Esophagus muscularis mucosa (tissue), 4 donors: Measurements from ENCODE around the gene SKOR1. TPM values are rescaled to one million over a fixed set of nuclear protein-coding genes. Genes with fewer than 3 reads are reported as not detected.

Experiments
- DNase-seq: peaks from one replicate; pipeline ENCODE4 v3.0.0-alpha.2; 2017; ENCODE audit errors: extremely low spot score
- H3K27ac ChIP-seq, 4 donors: fragments of 200-600 bp; sonication (generic); replicated peaks in 1 of 4; 1 replicate in 3 of 4; 2 replicates in 1 of 4; pipeline ENCODE4 v1.5.1; 2016 to 2019; ENCODE audit warnings: mild to moderate bottlenecking in 1 of 4
- H3K27me3 ChIP-seq, 4 donors: fragments of 200-600 bp; sonication (generic); one replicate each; pipeline versions ENCODE4 v1.5.1 to v1.6.0; 2016 to 2019
- H3K36me3 ChIP-seq, 4 donors: fragments of 200-600 bp; sonication (generic); one replicate each; pipeline ENCODE4 v1.5.1; 2016 to 2019
- H3K4me1 ChIP-seq, 4 donors: fragments of 200-600 bp; sonication (generic); one replicate each; pipeline ENCODE4 v1.5.1; 2016 to 2019
- H3K4me3 ChIP-seq, 4 donors: fragments of 200-600 bp; sonication (generic); 1 replicate in 2 of 4; 2 replicates in 2 of 4; pipeline ENCODE4 v1.5.1; 2016 to 2019; ENCODE audit warnings: mild to moderate bottlenecking in 4 of 4, moderate library complexity in 1 of 4
- H3K9me3 ChIP-seq, 4 donors: fragments of 200-600 bp; sonication (generic); 1 replicate in 3 of 4; 2 replicates in 1 of 4; pipeline ENCODE4 v1.5.1; 2016 to 2019
- EP300 ChIP-seq: sonication (generic); formaldehyde crosslinking; IDR thresholded peaks from one replicate; pipeline ENCODE4 v1.6.1; 2017; ENCODE audit warnings: antibody characterized with exemption
- POLR2A ChIP-seq: fragments of 450-650 bp; IDR thresholded peaks from one replicate; pipeline ENCODE4 v1.6.1; 2017; ENCODE audit warnings: antibody characterized with exemption, moderate library complexity, mild to moderate bottlenecking, low read depth
- POLR2AphosphoS5 ChIP-seq, 2 donors: sonication (generic); formaldehyde crosslinking; IDR thresholded peaks; one replicate each; pipeline ENCODE4 v1.6.1; 2017; ENCODE audit warnings: antibody characterized with exemption in 2 of 2
- WGBS: methylation state at CpG from one replicate; pipeline ENCODE4 v1.1.5; 2018; 5-methylcytosine and 5-hydroxymethylcytosine counted together
- intact Hi-C: fragments of 100-400 bp; cut with DNase I; formaldehyde crosslinking; loops from one replicate; pipeline ENCODE4 v1.15.1; 2023
- total RNA-seq, 4 donors: library from RNA; depleted of rRNA; stranded (reverse); fragments of >200 nt; gene quantifications; one replicate each; pipeline versions ENCODE4 v1.1.0 to v1.2.1, GENCODE V29; 2016
- TF ChIP-seq, protein P1 (sequence below), 3 experiments: fragments of 200-600 bp in 2 of 3; fragments of 450-650 bp in 1 of 3; sonication (generic) in 2 of 3; IDR thresholded peaks; one replicate each; pipeline ENCODE4 v1.5.1; 2017 to 2019; ENCODE audit warnings: antibody characterized with exemption in 3 of 3, mild to moderate bottlenecking in 2 of 3, moderate library complexity in 1 of 3

Gene SKOR1
- total RNA-seq, 4 donors from 2014 or later, result 0.58 to 1.2 (median 0.84) TPM

DNA sequence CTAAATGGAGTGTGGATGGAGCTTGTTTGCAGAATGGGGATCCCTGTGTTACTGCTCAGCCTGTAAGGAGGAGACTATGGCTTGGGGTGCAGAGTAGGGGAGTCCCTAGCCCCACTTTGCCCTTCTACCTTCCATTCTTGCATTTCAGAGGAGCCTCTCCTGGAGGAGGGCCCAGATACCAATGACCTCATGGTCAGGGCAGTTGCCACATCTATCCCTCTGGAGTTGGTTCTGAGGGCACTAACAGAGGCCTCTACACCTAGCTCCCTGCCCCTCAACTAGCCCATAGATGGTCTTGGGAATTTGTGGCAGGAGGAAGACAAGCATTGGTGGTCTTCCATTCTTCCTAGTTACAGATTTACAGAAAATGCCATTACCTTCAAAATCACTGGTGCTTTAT lies 6.1 kb downstream of the SKOR1 start:
- TF ChIP-seq POLR2A (no peak), EP300 (no peak), POLR2AphosphoS5 (IDR thresholded peaks at IDR 0.05) (no peak)
- TF ChIP-seq, protein P1, sequence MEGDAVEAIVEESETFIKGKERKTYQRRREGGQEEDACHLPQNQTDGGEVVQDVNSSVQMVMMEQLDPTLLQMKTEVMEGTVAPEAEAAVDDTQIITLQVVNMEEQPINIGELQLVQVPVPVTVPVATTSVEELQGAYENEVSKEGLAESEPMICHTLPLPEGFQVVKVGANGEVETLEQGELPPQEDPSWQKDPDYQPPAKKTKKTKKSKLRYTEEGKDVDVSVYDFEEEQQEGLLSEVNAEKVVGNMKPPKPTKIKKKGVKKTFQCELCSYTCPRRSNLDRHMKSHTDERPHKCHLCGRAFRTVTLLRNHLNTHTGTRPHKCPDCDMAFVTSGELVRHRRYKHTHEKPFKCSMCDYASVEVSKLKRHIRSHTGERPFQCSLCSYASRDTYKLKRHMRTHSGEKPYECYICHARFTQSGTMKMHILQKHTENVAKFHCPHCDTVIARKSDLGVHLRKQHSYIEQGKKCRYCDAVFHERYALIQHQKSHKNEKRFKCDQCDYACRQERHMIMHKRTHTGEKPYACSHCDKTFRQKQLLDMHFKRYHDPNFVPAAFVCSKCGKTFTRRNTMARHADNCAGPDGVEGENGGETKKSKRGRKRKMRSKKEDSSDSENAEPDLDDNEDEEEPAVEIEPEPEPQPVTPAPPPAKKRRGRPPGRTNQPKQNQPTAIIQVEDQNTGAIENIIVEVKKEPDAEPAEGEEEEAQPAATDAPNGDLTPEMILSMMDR (IDR thresholded peaks at IDR 0.05), result no peak
- peaks cover 71 to 81% (median 78%) of the 10 kb centered on the region in 4 donors for H3K4me1 ChIP-seq
- peaks cover 21 to 99% (median 97%) of the 10 kb centered on the region in 4 donors for H3K27me3 ChIP-seq
- H3K36me3 ChIP-seq, result no peaks in the 10 kb centered on the region
- no peak overlapping the region for H3K27ac ChIP-seq
- DNase-seq, result no peak
- no peaks in the 10 kb centered on the region for H3K9me3 ChIP-seq
- no peak overlapping the region for H3K4me3 ChIP-seq
- intact Hi-C loops, result loop anchor here (10.0 kb wide), 2 partner anchors 287 to 887 kb away; partner anchors contain the start of gene MAP2K5

DNA sequence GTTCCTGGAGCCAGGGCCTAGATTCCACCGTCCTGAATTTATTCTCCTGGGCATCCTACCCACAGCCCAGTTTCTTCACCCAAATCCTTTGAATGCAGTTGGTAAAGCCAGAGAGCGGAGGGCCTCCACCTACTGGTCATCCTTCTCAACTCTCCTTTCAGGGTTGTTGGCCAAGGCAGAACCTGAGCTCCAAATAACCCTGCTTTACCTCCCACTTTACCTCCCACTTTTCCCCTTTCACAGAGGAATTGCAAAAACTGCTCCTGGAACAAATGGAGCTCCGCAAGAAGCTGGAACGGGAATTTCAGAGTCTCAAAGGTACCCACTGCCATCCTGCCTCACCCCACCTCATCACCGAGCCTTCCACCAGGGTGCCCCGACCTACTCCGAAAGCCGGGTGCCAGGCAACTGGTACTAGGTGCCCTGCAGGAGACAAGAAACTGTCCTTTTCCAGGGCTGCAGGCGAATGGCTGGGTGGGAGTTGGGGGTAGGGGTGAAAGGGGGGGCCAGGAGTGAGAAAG lies 6.8 kb downstream of the SKOR1 start:
- Histone ChIP-seq H3K4me3 (no peak overlapping the region), H3K27me3 (peaks cover 21 to 92% (median 89%) of the 10 kb centered on the region in 4 donors), H3K9me3 (no peaks in the 10 kb centered on the region), H3K4me1 (peaks cover 67 to 75% (median 70%) of the 10 kb centered on the region in 4 donors), H3K36me3 (no peaks in the 10 kb centered on the region), H3K27ac (no peak overlapping the region)
- DNase-seq, result no peak
- TF ChIP-seq, protein P1 (IDR thresholded peaks at IDR 0.05), result no peak
- TF ChIP-seq EP300, result no peak
- TF ChIP-seq POLR2AphosphoS5 (IDR thresholded peaks at IDR 0.05), result no peak
- 43% methylated on average over 9 of the region's 9 CpGs for WGBS
- intact Hi-C loops, result loop anchor here (10.0 kb wide), 2 partner anchors 287 to 887 kb away; partner anchors contain the start of gene MAP2K5

DNA sequence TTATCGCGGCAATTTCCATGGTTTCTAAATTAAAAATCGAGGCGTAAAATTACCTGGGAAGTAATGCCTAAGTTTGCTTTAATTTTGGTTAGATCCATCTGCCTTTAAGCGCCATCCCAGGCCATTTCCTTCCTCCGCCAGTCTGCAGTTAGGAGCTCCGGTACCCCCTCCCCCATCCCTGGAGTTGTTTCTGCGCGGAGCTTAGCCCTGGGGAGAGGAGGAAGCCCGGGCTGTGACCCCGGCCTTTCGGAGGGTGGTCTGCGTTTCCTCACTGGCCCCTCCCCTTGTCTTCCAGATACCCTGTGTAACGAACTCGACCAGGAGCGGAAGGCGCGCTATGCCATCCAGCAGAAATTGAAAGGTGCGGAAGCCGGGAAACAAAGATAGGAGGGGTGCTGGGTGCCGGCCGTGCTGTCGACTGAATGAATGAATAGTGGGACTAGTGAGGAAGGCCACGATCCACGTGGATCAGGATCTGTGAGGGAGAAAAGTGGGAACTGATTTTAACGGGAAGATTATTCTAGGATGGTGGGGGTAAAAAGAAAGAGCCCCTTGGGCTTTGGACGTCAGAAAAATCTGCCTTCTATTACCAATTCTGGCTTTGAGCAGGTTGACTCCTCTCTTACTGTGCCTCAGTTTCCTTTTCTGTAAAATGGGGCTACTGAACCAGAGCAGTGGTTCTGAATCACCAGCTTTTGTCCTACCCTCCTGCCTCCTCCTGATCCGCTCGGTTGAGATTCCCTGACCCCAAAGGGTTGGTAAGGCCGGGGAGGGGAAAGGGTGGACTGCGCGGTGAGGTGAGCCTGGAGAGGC lies 7.8 kb downstream of the SKOR1 start:
- Histone ChIP-seq H3K9me3 (no peaks in the 10 kb centered on the region), H3K27ac (no peak overlapping the region), H3K4me1 (peaks cover 57 to 65% (median 60%) of the 10 kb centered on the region in 4 donors), H3K27me3 (peaks cover 15 to 82% (median 79%) of the 10 kb centered on the region in 4 donors), H3K36me3 (no peaks in the 10 kb centered on the region), H3K4me3 (peak overlapping the region; percentile 24 to 54 (median 46))
- intact Hi-C loops, result loop anchor here (10.0 kb wide), 2 partner anchors 288 to 888 kb away; partner anchors contain the start of gene MAP2K5
- 7% methylated on average over 28 of the region's 32 CpGs for WGBS
- DNase-seq, result no peak
- TF ChIP-seq POLR2AphosphoS5 (IDR thresholded peaks at IDR 0.05), result no peak
- no peak for TF ChIP-seq EP300
- TF ChIP-seq POLR2A, result no peak
- TF ChIP-seq, protein P1 (IDR thresholded peaks at IDR 0.05), result no peak

DNA sequence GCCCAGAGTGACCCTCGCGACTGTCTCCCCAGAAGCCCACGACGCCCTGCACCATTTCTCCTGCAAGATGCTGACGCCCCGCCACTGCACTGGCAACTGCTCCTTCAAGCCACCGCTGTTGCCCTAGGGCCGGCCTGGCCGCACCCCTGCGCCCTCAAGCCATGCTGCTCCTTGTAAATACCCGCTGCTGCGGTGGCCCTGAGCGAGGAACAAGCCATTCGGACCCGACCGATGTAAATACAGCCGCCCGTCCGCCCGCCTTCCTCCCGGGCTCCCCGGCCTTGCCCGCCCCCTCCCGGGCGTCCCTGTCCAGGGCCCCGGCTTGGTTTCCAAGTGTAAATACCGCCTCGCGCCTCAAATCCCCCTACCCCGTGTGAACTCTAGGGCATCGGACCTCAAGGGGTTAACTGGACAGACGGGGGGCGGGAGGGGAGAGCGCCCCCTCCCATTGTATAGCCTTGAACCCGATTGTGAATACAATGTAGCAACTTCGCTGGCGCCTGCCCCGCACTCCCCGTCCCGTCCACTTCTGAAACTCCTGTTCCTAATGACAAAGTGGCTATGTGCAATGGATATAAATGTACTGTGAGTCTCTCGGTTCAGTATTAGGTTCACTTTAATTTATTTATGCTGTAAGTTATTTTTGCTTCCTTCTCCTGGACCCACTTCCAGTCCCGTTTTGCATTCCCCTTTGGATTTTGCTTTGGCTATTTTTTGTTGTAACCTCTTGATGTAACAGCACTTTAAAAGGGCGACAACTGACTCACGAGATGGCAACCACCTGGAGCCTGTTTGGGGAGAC lies 8.6 kb downstream of the SKOR1 start:
- Histone ChIP-seq H3K4me1 (peaks cover 53 to 64% (median 59%) of the 10 kb centered on the region in 4 donors), H3K4me3 (peak overlapping the region; percentile 44 to 54 (median 46)), H3K27me3 (peaks cover 15 to 74% (median 72%) of the 10 kb centered on the region in 4 donors), H3K27ac (no peak overlapping the region), H3K9me3 (no peaks in the 10 kb centered on the region), H3K36me3 (no peaks in the 10 kb centered on the region)
- 3% methylated on average over 23 of the region's 44 CpGs for WGBS
- no peak for TF ChIP-seq POLR2A
- TF ChIP-seq POLR2AphosphoS5 (IDR thresholded peaks at IDR 0.05), result no peak
- TF ChIP-seq, protein P1 (IDR thresholded peaks at IDR 0.05), result peak; percentile 28 to 45 (median 41)
- no peak for TF ChIP-seq EP300
- DNase-seq, result no peak
- intact Hi-C loops, result loop anchor here (10.0 kb wide), 2 partner anchors 289 to 889 kb away; partner anchors contain the start of gene MAP2K5
